ENCODE results near the gene TMEM178B.

The TMEM178B gene

GRCh38 chr7:141218941-141219340 lies 145.1 kb downstream of the TMEM178B start:
- Histone ChIP-seq H3K4me3 (no peak overlapping the region), H3K27me3 (ENCODE audit: low read depth) (no peaks in the 10 kb centered on the region), H3K4me1 (no peaks in the 10 kb centered on the region), H3K36me3 (replicated peaks) (no peaks in the 10 kb centered on the region), H3K9me3 (no peaks in the 10 kb centered on the region)
- in situ Hi-C loops (cut with MboI; ENCODE audit: low sequenced_read_pairs), result loop anchor here (10.0 kb wide), 1 partner anchor 404 kb away; no protein-coding TSS in a partner anchor
- DNase-seq (ENCODE audit: low spot score in 2 of 2), result no peak

DNA sequence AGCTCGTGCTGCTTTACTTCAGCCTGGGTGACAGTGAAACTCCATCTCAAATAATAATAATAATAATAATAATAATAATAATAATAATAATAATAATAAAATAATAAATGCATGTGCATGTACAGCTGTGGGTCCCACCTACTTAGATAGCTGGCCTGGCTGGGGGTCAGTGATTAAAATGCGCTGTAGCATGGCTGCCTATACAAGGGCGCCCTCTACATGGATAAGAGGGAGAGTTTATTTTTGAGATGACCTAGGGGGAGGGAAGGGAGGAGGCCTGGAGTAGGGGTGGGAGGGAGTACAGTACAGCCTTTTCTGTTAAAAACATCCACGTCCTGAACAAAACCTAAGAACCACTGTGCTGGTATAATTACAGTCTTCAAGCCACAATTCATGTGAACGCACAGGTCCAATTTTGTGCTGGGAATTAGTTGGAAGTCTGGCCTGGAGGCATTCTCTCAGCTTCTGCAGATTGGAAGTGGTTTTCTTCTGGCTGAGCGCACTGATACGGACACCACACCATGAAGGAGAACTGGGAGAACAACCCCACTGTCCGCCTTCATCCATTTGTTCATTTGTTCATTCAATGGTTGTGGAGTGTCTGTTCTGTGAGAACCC lies 146.5 kb downstream of the TMEM178B start:
- Histone ChIP-seq H3K9me3 (no peaks in the 10 kb centered on the region), H3K27me3 (ENCODE audit: low read depth) (no peaks in the 10 kb centered on the region), H3K4me1 (no peaks in the 10 kb centered on the region), H3K4me3 (no peak overlapping the region), H3K36me3 (replicated peaks) (no peaks in the 10 kb centered on the region)
- peak; percentile 40 to 59 for DNase-seq (ENCODE audit: low spot score in 2 of 2)
- in situ Hi-C loops (cut with MboI; ENCODE audit: low sequenced_read_pairs), result no loop called here

GRCh38 chr7:141221007-141221612 lies 147.2 kb downstream of the TMEM178B start:
- no peaks in the 10 kb centered on the region for H3K9me3 ChIP-seq
- DNase-seq (ENCODE audit: low spot score in 2 of 2), result peak in 1 of 2 experiments; percentile 47
- H3K27me3 ChIP-seq (ENCODE audit: low read depth), result no peaks in the 10 kb centered on the region
- no peaks in the 10 kb centered on the region for H3K4me1 ChIP-seq
- in situ Hi-C loops (cut with MboI; ENCODE audit: low sequenced_read_pairs), result no loop called here
- no peaks in the 10 kb centered on the region for H3K36me3 ChIP-seq (replicated peaks)
- H3K4me3 ChIP-seq, result no peak overlapping the region

DNA sequence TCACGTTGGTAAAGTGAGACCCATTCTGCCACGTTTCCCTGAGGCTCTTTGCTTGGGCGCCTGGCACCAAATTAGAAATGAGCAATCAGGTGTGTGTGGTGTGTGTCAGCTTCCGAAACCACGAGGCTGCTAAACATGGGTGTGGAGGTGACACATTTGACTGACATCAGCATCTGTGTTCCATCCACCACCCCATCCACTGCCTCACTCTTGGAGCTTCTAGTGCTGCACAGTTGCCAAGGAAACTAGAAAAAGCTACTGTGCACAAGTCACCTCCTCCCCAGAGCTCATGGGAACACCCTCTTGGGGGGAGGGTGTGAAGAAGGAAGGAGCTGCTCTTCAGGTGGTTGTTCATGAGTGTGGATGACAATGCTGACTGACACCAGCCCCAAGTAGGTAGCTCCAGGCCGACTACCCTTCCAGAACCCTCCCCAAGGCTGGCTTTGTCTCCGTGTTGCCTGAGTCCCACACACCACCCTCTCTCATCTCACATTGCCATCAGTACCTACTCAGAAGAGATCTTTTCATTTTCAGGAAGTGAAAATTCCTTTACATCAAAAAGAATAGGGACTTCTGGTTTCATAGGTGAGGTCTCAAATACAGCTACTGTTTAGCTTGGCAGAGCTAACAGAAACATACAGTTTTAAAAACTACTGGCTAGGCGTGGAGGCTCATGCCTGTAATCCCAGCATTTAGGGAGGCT lies 152.2 kb downstream of the TMEM178B start:
- Histone ChIP-seq H3K9me3 (no peaks in the 10 kb centered on the region), H3K36me3 (replicated peaks) (no peaks in the 10 kb centered on the region), H3K4me3 (no peak overlapping the region), H3K27me3 (ENCODE audit: low read depth) (no peaks in the 10 kb centered on the region), H3K4me1 (no peaks in the 10 kb centered on the region)
- no peak for DNase-seq (ENCODE audit: low spot score in 2 of 2)
- in situ Hi-C loops (cut with MboI; ENCODE audit: low sequenced_read_pairs), result no loop called here

DNA sequence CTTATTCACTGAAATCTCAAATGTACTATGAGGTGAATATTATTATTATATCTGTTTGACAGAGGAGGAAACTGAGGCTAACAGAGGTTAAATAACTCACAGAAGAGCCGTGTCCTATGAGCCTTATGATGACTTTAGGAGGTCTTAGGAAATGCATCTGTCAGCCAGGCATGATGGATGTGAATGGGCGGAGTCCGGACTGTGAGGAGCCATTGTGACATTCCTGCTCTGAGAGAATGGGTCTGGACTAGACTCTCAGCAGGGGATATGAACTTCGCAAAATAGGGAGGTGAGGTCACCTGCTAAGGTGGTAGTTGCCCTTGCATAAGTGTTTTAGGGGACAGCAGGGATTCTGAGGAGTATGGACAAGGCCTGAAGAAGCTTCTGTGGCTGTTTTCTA lies 153.6 kb downstream of the TMEM178B start:
- DNase-seq (ENCODE audit: low spot score in 2 of 2), result no peak
- H3K27me3 ChIP-seq (ENCODE audit: low read depth), result no peaks in the 10 kb centered on the region
- in situ Hi-C loops (cut with MboI; ENCODE audit: low sequenced_read_pairs), result no loop called here
- no peaks in the 10 kb centered on the region for H3K36me3 ChIP-seq (replicated peaks)
- no peaks in the 10 kb centered on the region for H3K4me1 ChIP-seq
- H3K4me3 ChIP-seq, result no peak overlapping the region
- H3K9me3 ChIP-seq, result no peaks in the 10 kb centered on the region

DNA sequence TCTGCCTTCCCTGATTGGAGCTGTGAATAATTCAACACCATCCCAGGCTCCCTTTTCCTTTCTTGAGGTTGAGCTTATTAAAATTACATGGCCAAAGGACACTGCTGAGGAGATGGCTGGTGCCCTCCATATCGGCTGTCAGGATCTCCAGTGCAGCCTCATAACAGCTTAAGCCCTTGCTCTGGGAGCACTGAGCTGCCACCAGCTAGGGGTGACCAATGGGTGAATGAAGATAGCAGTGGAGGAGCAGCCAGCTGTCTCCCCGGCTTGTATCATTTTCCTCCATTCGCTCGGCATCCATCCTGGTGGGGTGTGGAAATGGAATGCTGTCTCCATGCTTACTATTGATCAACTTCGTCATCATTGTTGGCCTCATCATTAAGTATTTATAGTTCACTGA lies 154.6 kb downstream of the TMEM178B start:
- in situ Hi-C loops (cut with MboI; ENCODE audit: low sequenced_read_pairs), result no loop called here
- Histone ChIP-seq H3K36me3 (replicated peaks) (no peaks in the 10 kb centered on the region), H3K9me3 (no peaks in the 10 kb centered on the region), H3K4me3 (no peak overlapping the region), H3K4me1 (no peaks in the 10 kb centered on the region), H3K27me3 (ENCODE audit: low read depth) (no peaks in the 10 kb centered on the region)
- DNase-seq (ENCODE audit: low spot score in 2 of 2), result no peak

- DNase-seq (ENCODE audit: low spot score in 2 of 2), result peak in 1 of 2 experiments; percentile 25
- H3K9me3 ChIP-seq, result no peaks in the 10 kb centered on the region
- no peaks in the 10 kb centered on the region for H3K27me3 ChIP-seq (ENCODE audit: low read depth)
- no peak overlapping the region for H3K4me3 ChIP-seq
- H3K36me3 ChIP-seq (replicated peaks), result no peaks in the 10 kb centered on the region
- H3K4me1 ChIP-seq, result no peaks in the 10 kb centered on the region
- in situ Hi-C loops (cut with MboI; ENCODE audit: low sequenced_read_pairs), result no loop called here
Observed at GRCh38 chr7:141231018-141231792, 157.3 kb downstream of the TMEM178B start.

DNA sequence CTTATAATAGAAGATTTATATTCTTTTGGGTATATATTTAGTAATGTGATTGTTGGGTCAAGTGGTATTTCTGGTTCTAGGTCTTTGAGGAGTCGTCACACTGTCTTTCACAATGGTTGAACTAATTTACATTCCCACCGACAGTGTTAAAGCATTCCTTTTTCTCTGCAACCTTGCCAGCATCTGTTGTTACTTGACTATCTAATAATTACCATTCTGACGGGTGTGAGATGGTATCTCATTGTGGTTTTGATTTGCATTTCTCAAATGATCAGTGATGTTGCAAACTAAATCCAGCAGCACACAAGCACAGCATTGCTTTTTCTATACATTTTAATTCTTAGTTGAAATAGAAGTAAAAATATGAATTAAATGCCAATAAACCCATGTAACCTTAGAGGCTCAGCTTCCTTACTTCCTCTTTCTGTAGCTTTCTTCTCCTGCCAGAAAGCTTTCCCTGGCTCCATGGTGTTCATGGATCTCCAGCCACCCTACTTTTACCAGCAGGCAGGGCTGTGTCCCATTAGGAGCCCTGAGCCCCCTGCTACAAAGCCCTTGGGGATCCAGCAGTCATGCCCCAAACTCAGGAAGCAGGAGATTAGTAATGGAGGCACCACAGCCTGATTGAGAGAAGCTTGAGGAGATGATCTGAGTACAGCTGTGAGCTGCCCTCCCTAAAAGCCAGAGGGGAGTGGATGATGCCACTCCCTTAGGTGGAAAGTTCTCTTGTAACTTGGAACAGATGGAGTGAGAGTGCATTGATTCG lies 158.6 kb downstream of the TMEM178B start:
- no peaks in the 10 kb centered on the region for H3K36me3 ChIP-seq (replicated peaks)
- DNase-seq (ENCODE audit: low spot score in 2 of 2), result no peak
- no peaks in the 10 kb centered on the region for H3K27me3 ChIP-seq (ENCODE audit: low read depth)
- no peak overlapping the region for H3K4me3 ChIP-seq
- H3K4me1 ChIP-seq, result no peaks in the 10 kb centered on the region
- in situ Hi-C loops (cut with MboI; ENCODE audit: low sequenced_read_pairs), result no loop called here
- H3K9me3 ChIP-seq, result no peaks in the 10 kb centered on the region

DNA sequence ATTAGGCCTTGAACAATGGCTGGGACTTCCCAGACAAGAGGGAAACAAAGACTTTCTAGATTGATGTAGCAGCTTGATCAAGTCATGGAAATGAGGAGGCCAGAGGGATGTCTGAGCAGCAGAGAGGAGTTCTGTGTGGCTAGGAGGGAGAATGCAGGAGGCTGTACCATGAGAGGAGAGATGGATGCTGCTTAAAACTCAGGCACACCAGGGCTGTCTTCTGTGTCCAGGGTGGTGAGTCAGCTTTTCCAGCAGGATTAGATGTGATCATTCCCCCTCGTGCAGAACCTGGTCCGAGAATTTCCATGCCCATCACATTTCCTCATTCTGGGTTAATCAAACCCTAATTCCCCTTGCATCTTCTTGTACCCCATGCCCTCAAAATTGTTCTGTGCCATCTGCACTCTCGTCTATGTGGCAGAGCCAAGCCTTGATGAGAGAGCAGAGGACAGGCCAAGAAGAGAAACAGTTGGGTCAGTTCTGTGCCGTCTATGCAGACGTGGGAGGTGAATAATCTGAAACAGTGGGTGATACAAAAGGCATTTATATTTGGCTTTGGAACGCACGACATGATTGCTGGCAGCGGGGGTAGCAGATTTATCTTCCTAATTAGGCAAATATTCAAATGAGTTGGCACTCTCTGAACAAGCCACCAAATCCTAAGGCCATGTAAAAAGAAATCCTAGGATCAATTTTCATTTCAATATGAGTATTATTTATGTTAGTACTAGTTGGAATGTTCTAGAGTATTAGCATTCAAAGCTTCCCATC lies 160.7 kb downstream of the TMEM178B start:
- in situ Hi-C loops (cut with MboI; ENCODE audit: low sequenced_read_pairs), result no loop called here
- no peaks in the 10 kb centered on the region for H3K27me3 ChIP-seq (ENCODE audit: low read depth)

GRCh38 chr7:141235656-141236055 lies 161.8 kb downstream of the TMEM178B start:
- in situ Hi-C loops (cut with MboI; ENCODE audit: low sequenced_read_pairs), result no loop called here
- H3K9me3 ChIP-seq, result no peaks in the 10 kb centered on the region

More for the DNA sequence above, 160.7 kb downstream of the TMEM178B start:
- no peaks in the 10 kb centered on the region for H3K9me3 ChIP-seq
- no peak for DNase-seq (ENCODE audit: low spot score in 2 of 2)
- no peak overlapping the region for H3K4me3 ChIP-seq
- no peaks in the 10 kb centered on the region for H3K36me3 ChIP-seq (replicated peaks)
- no peaks in the 10 kb centered on the region for H3K4me1 ChIP-seq

GRCh38 chr7:141238596-141239243 lies 164.9 kb downstream of the TMEM178B start:
- Histone ChIP-seq H3K36me3 (replicated peaks) (no peaks in the 10 kb centered on the region), H3K4me3 (no peak overlapping the region), H3K4me1 (no peaks in the 10 kb centered on the region), H3K27me3 (ENCODE audit: low read depth) (no peaks in the 10 kb centered on the region), H3K9me3 (no peaks in the 10 kb centered on the region)
- no peak for DNase-seq (ENCODE audit: low spot score in 2 of 2)
- in situ Hi-C loops (cut with MboI; ENCODE audit: low sequenced_read_pairs), result no loop called here

More at GRCh38 chr7:141235656-141236055, 161.8 kb downstream of the TMEM178B start:
- Histone ChIP-seq H3K4me1 (no peaks in the 10 kb centered on the region), H3K27me3 (ENCODE audit: low read depth) (no peaks in the 10 kb centered on the region), H3K4me3 (no peak overlapping the region), H3K36me3 (replicated peaks) (no peaks in the 10 kb centered on the region)
- DNase-seq (ENCODE audit: low spot score in 2 of 2), result no peak

DNA sequence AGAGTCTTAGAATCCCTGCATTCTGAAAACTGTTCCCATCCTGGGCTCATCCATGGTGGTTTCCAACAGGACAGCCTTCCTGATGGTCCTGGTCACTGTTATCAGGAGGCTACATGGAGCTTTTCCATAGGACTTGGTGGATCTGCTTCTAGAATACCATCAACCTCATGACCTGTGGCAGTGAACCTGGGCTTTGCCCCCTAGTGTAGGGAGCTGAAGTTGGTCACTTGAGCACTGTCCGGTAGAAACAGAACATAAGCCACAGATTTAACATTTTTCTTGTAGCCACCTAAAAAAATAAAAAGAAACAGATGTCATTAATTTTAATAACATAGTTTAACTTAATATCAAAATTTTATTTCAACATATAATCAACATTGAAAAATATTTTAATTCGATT lies 165.8 kb downstream of the TMEM178B start:
- Histone ChIP-seq H3K4me3 (no peak overlapping the region), H3K9me3 (no peaks in the 10 kb centered on the region), H3K4me1 (no peaks in the 10 kb centered on the region), H3K36me3 (replicated peaks) (no peaks in the 10 kb centered on the region), H3K27me3 (ENCODE audit: low read depth) (no peaks in the 10 kb centered on the region)
- in situ Hi-C loops (cut with MboI; ENCODE audit: low sequenced_read_pairs), result no loop called here
- DNase-seq (ENCODE audit: low spot score in 2 of 2), result no peak
